HepG2 (cell line): ENCODE results near the gene INTS6L. TPM values are rescaled to one million over a fixed set of nuclear protein-coding genes. Genes with fewer than 3 reads are reported as not detected.

Source experiments
- ATAC-seq: fragments of 200-7000 bp; cut with Tn5 transposase; 3 replicates; pipeline ENCODE4 v1.9.1; 2020; ENCODE audit warnings: mild to moderate bottlenecking, moderate library complexity
- BruUV-seq: library from RNA; stranded (reverse); fragments of 400-500 nt; replicated peaks from 2 replicates; lab custom pipeline; 2021; lab: Mats Ljungman, UMichigan
- CTCF ChIA-PET: fragments of 300-600 bp; formaldehyde crosslinking; extraction: SDS; loops from one replicate; lab custom pipeline; 2021; ENCODE audit warnings: low total read pairs, inconsistent platforms, low intra/inter-chr PET ratio; lab: Yijun Ruan, JAX
- POLR2A ChIA-PET: fragments of 350-600 bp; sonication (Branson Sonifier 250); formaldehyde crosslinking; loops from one replicate; lab custom pipeline; 2020; ENCODE audit warnings: antibody characterized with exemption, inconsistent platforms; lab: Yijun Ruan, JAX
- DNase-seq: peaks from one replicate; pipeline ENCODE4 v3.0.0-alpha.2; 2015; ENCODE audit warnings: low spot score
- FAIRE-seq: peaks from 3 replicates; lab custom pipeline; 2011; peaks lifted over from hg19 to GRCh38; lab: Jason Lieb, UNC
- H2AFZ ChIP-seq: one replicate; pipeline ENCODE4 v1.6.1; 2011; ENCODE audit warnings: low read length, inconsistent platforms
- H3K27ac ChIP-seq: fragments of 300-600 bp; 3 replicates; pipeline ENCODE4 v1.8.0; 2011; ENCODE audit warnings: mixed run types, mild to moderate bottlenecking, mixed read lengths, low read length, inconsistent platforms; ENCODE audit not compliant: insufficient read depth; ENCODE audit errors: extremely low read length
- H3K27me3 ChIP-seq, 2 experiments: fragments of 200-600 bp in 1 of 2; 2 replicates in 1 of 2; 3 replicates in 1 of 2; pipeline versions ENCODE4 v1.6.0 to v1.8.0; 2011; ENCODE audit warnings: low read length in 2 of 2, mild to moderate bottlenecking in 2 of 2, moderate library complexity in 2 of 2, inconsistent platforms in 1 of 2; ENCODE audit not compliant: insufficient read depth in 2 of 2, control insufficient read depth in 1 of 2
- H3K36me3 ChIP-seq, 2 experiments: fragments of 200-600 bp in 1 of 2; replicated peaks in 1 of 2; 2 replicates in 1 of 2; 3 replicates in 1 of 2; pipeline versions ENCODE4 v1.5.1 to v1.8.0; 2011; ENCODE audit warnings: low read length in 2 of 2, inconsistent platforms in 1 of 2; ENCODE audit not compliant: insufficient read depth in 2 of 2, control insufficient read depth in 1 of 2
- H3K4me1 ChIP-seq: 2 replicates; pipeline ENCODE4 v1.5.1; 2012; ENCODE audit warnings: low read length, inconsistent platforms; ENCODE audit not compliant: insufficient read depth
- H3K4me2 ChIP-seq: 2 replicates; pipeline ENCODE4 v1.6.0; 2011; ENCODE audit warnings: low read depth, low read length, inconsistent platforms
- H3K4me3 ChIP-seq, 3 experiments: fragments of 200-600 bp in 1 of 3; sonication (generic), shearing (Covaris generic) in 1 of 3; replicated peaks in 1 of 3; 2 replicates each; pipeline ENCODE4 v1.5.1; 2011 to 2016; ENCODE audit warnings: low read length in 3 of 3, inconsistent platforms in 2 of 3, low read depth in 2 of 3, mild to moderate bottlenecking in 2 of 3, control low read depth in 1 of 3, mixed read lengths in 1 of 3; ENCODE audit not compliant: insufficient read depth in 1 of 3
- H3K79me2 ChIP-seq: one replicate; pipeline ENCODE4 v1.6.1; 2011; ENCODE audit warnings: low read length, inconsistent platforms; ENCODE audit not compliant: insufficient read depth
- H3K9ac ChIP-seq: 2 replicates; pipeline ENCODE4 v1.6.0; 2011; ENCODE audit warnings: mild to moderate bottlenecking, low read depth, low read length, inconsistent platforms; ENCODE audit not compliant: insufficient read depth
- H3K9me3 ChIP-seq: 2 replicates; pipeline ENCODE4 v1.5.1; 2012; ENCODE audit warnings: mild to moderate bottlenecking, low read length
- H4K20me1 ChIP-seq: 2 replicates; pipeline ENCODE4 v1.6.0; 2011; ENCODE audit warnings: inconsistent platforms, mild to moderate bottlenecking, low read length, moderate library complexity; ENCODE audit not compliant: insufficient read depth
- FOXJ3 ChIP-seq: sonication (generic); formaldehyde crosslinking; IDR thresholded peaks from 2 replicates; pipeline ENCODE4 v1.4.0; 2020; ENCODE audit warnings: missing genetic modification reagents, mild to moderate bottlenecking, borderline replicate concordance
- GTF3A ChIP-seq: sonication (generic); formaldehyde crosslinking; conservative IDR thresholded peaks from 2 replicates; pipeline ENCODE4 v1.4.0; 2020; ENCODE audit warnings: mild to moderate bottlenecking, missing genetic modification reagents
- MYPOP ChIP-seq: sonication (generic); formaldehyde crosslinking; IDR thresholded peaks from 2 replicates; pipeline ENCODE4 v1.8.1; 2023; ENCODE audit warnings: mild to moderate bottlenecking, moderate library complexity, missing genetic modification reagents
- TIGD3 ChIP-seq: sonication (generic); formaldehyde crosslinking; IDR thresholded peaks from 2 replicates; pipeline ENCODE4 v1.5.1; 2020; ENCODE audit warnings: mild to moderate bottlenecking, missing genetic modification reagents, borderline replicate concordance
- ZBTB42 ChIP-seq: sonication (generic); formaldehyde crosslinking; IDR thresholded peaks from 2 replicates; pipeline ENCODE4 v1.5.0; 2020; ENCODE audit warnings: mild to moderate bottlenecking, missing genetic modification reagents
- ZNF121 ChIP-seq: sonication (generic); formaldehyde crosslinking; IDR thresholded peaks from 2 replicates; pipeline ENCODE4 v1.5.0; 2020; ENCODE audit warnings: mild to moderate bottlenecking, missing genetic modification reagents
- ZNF18 ChIP-seq: sonication (generic); formaldehyde crosslinking; IDR thresholded peaks from 2 replicates; pipeline ENCODE4 v1.8.0; 2022; ENCODE audit warnings: mild to moderate bottlenecking, missing genetic modification reagents; ENCODE audit not compliant: insufficient replicate concordance
- WGBS: methylation state at CpG from one replicate; pipeline ENCODE4 v1.1.6; 2017; ENCODE audit warnings: low lambda C conversion rate; 5-methylcytosine and 5-hydroxymethylcytosine counted together
- in situ Hi-C: cut with HindIII; loops from 2 replicates; pipeline ENCODE4 v1.10.0; 2017; ENCODE audit warnings: low pct_unique_long_range_greater_than_20kb; ENCODE audit not compliant: extremely low pct_ligation_motif_present
- intact Hi-C: fragments of 100-400 bp; cut with micrococcal nuclease; formaldehyde crosslinking; loops from one replicate; pipeline ENCODE4 v1.10.0; 2022; ENCODE audit not compliant: unreplicated experiment
- polyA plus RNA-seq, 8 experiments: library from polyadenylated mRNA; depleted of rRNA in 3 of 8; stranded (reverse) in 7 of 8; unstranded in 1 of 8; fragments of >200 nt; fragmentation: Illumina TruSeq in 4 of 8; extraction: Trizol in 4 of 8; gene quantifications; 2 replicates each; pipeline versions ENCODE4 v1.2.1 to v1.2.3, GENCODE V29; 2011 to 2016; ENCODE audit warnings: low read depth in 4 of 8, missing spikeins in 1 of 8, mixed read lengths in 1 of 8; ENCODE audit not compliant: insufficient read depth in 1 of 8
- total RNA-seq, 5 experiments: library from RNA; depleted of rRNA; stranded (reverse); fragments of >200 nt; fragmentation: Illumina TruSeq; extraction: Trizol; gene quantifications; 2 replicates each; pipeline ENCODE4 v1.2.3, GENCODE V29; 2016; ENCODE audit warnings: low read depth in 1 of 5
- TF ChIP-seq, protein P1 (sequence below): IDR thresholded peaks from 2 replicates; pipeline ENCODE4 v1.6.1; 2012; ENCODE audit warnings: low read depth, low read length, improper control_type of control experiment

Gene INTS6L
- total and polyA plus RNA-seq, 2 of the 13 experiments (the other 11 are each of a cell fraction or from before 2014, with no cell fraction given) = not detected

DNA sequence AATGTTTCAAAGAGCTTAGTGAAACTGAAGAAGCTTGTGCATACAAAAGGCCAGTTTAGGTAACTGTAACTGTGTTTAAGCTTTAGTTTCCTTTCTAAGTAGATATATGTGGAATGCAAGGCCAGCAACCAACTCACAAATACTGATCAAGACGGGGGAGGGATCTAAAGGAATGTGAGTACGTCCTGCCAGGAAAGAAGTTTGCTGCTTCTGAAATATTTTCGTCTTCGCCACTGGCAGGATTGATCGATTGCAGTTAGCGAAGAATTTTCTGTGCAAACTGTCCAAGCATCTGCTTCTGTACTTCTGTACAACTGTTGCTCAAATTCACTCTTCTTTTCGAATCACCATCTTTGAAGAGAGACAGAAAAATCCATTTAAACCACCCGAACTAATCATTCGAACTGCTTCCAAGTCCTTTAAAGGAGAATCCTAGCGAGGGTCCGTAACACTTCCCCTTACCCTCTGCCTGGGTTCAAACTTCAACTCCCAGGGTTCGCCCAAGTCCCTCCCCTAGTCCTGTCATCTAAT, 373 bp upstream of the INTS6L start:
- ATAC-seq (no peak; the same call in 2 of the 3 replicates), DNase-seq (no peak), FAIRE-seq (no peak)
- H3K9me3 ChIP-seq = no peaks in the 10 kb centered on the region
- CTCF ChIA-PET = no interaction called here
- no peak overlapping the region for H3K9ac ChIP-seq
- H3K4me2 ChIP-seq = no peak overlapping the region
- 2% methylated on average over 11 of the region's 12 CpGs for WGBS
- no peak overlapping the region for H3K27ac ChIP-seq
- TF ChIP-seq ZNF121 (CRISPR knock-in tag) (no peak), MYPOP (no peak), TIGD3 (CRISPR knock-in tag) (no peak), GTF3A (CRISPR knock-in tag) (no peak), FOXJ3 (CRISPR knock-in tag) (no peak), ZBTB42 (CRISPR knock-in tag) (no peak), ZNF18 (CRISPR knock-in tag) (no peak)
- TF ChIP-seq, protein P1, sequence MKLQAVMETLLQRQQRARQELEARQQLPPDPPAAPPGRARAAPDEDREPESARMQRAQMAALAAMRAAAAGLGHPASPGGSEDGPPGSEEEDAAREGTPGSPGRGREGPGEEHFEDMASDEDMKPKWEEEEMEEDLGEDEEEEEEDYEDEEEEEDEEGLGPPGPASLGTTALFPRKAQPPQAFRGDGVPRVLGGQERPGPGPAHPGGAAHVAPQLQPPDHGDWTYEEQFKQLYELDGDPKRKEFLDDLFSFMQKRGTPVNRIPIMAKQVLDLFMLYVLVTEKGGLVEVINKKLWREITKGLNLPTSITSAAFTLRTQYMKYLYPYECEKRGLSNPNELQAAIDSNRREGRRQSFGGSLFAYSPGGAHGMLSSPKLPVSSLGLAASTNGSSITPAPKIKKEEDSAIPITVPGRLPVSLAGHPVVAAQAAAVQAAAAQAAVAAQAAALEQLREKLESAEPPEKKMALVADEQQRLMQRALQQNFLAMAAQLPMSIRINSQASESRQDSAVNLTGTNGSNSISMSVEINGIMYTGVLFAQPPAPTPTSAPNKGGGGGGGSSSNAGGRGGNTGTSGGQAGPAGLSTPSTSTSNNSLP = no peak
- no TSS peak for BruUV-seq
- no peak overlapping the region for H3K4me3 ChIP-seq
- H3K36me3 ChIP-seq = no peaks in the 10 kb centered on the region
- intact Hi-C loops = no loop called here
- in situ Hi-C loops = no loop called here
- H3K79me2 ChIP-seq = no peaks in the 10 kb centered on the region
- POLR2A ChIA-PET = no interaction called here
- H2AFZ ChIP-seq = no peak overlapping the region
- H4K20me1 ChIP-seq = no peaks in the 10 kb centered on the region
- no peaks in the 10 kb centered on the region for H3K4me1 ChIP-seq
- peaks cover 0 to 7% of the 10 kb centered on the region in 2 experiments; a peak in 1 of 5 replicates for H3K27me3 ChIP-seq
